HepG2 (cell line): ENCODE results near the gene C5orf34. TPM values are rescaled to one million over a fixed set of nuclear protein-coding genes. Genes with fewer than 3 reads are reported as not detected.

Experiments
- BCLAF1 ChIP-seq: fragments of 450-650 bp; IDR thresholded peaks from 2 replicates; pipeline ENCODE4 v1.6.1; 2017; ENCODE audit warnings: mild to moderate bottlenecking
- HIC2 ChIP-seq: sonication (generic); formaldehyde crosslinking; IDR thresholded peaks from 2 replicates; pipeline ENCODE4 v1.9.0; 2022; ENCODE audit warnings: low read depth, missing genetic modification reagents
- NFAT5 ChIP-seq: sonication (generic); formaldehyde crosslinking; IDR thresholded peaks from 2 replicates; pipeline ENCODE4 v1.4.0; 2020; ENCODE audit warnings: missing genetic modification reagents
- NFATC3 ChIP-seq: sonication (generic); formaldehyde crosslinking; IDR thresholded peaks from 2 replicates; pipeline ENCODE4 v1.5.1; 2020; ENCODE audit warnings: mild to moderate bottlenecking, missing genetic modification reagents
- RBFOX2 ChIP-seq: fragments of 200-400 bp; formaldehyde crosslinking; IDR thresholded peaks from 2 replicates; pipeline ENCODE4 v1.6.1; 2017; ENCODE audit warnings: low read depth, mild to moderate bottlenecking, low read length
- RBM22 ChIP-seq: fragments of 200-400 bp; formaldehyde crosslinking; optimal IDR thresholded peaks from 2 replicates; pipeline ENCODE3; 2017; ENCODE audit warnings: mild to moderate bottlenecking, low read length, moderate library complexity
- RELA ChIP-seq: sonication (generic); formaldehyde crosslinking; IDR thresholded peaks from 2 replicates; pipeline ENCODE4 v1.4.0; 2020; ENCODE audit warnings: missing genetic modification reagents
- REXO4 ChIP-seq: sonication (generic); formaldehyde crosslinking; IDR thresholded peaks from 2 replicates; pipeline ENCODE4 v1.8.0; 2022; ENCODE audit warnings: missing genetic modification reagents, mild to moderate bottlenecking, borderline replicate concordance
- SCMH1 ChIP-seq: sonication (generic); formaldehyde crosslinking; IDR thresholded peaks from 2 replicates; pipeline ENCODE4 v1.9.0; 2021; ENCODE audit warnings: missing genetic modification reagents, mild to moderate bottlenecking, borderline replicate concordance
- SOX13 ChIP-seq, 3 experiments: fragments of 450-650 bp in 1 of 3; sonication (generic) in 1 of 3; formaldehyde crosslinking in 1 of 3; IDR thresholded peaks in 2 of 3; conservative IDR thresholded peaks in 1 of 3; 2 replicates each; pipeline versions ENCODE4 v1.5.0 to v1.6.1; 2016 to 2020; ENCODE audit warnings: antibody characterized with exemption in 1 of 3, mild to moderate bottlenecking in 1 of 3, missing compliant biosample characterization in 1 of 3, missing genetic modification reagents in 1 of 3, moderate library complexity in 1 of 3
- SP4 ChIP-seq: sonication (generic); formaldehyde crosslinking; IDR thresholded peaks from 2 replicates; pipeline ENCODE4 v1.8.1; 2023; ENCODE audit warnings: mild to moderate bottlenecking, missing genetic modification reagents
- SPEN ChIP-seq: sonication (generic); formaldehyde crosslinking; IDR thresholded peaks from 2 replicates; pipeline ENCODE4 v1.5.1; 2020; ENCODE audit warnings: low read depth, mild to moderate bottlenecking, missing genetic modification reagents
- TBX3 ChIP-seq: fragments of 450-650 bp; IDR thresholded peaks from 2 replicates; pipeline ENCODE4 v1.6.1; 2017; ENCODE audit warnings: antibody characterized with exemption, mild to moderate bottlenecking, inconsistent platforms, borderline replicate concordance
- ZNF256 ChIP-seq: sonication (generic); formaldehyde crosslinking; conservative IDR thresholded peaks from 2 replicates; pipeline ENCODE4 v1.4.0; 2020; ENCODE audit warnings: missing genetic modification reagents
- ZNF264 ChIP-seq: sonication (generic); formaldehyde crosslinking; IDR thresholded peaks from 2 replicates; pipeline ENCODE4 v1.4.0; 2020; ENCODE audit warnings: missing genetic modification reagents
- ZNF414 ChIP-seq: sonication (generic); formaldehyde crosslinking; IDR thresholded peaks from 2 replicates; pipeline ENCODE4 v1.5.0; 2020; ENCODE audit warnings: missing genetic modification reagents
- ZNF776 ChIP-seq: sonication (generic); formaldehyde crosslinking; IDR thresholded peaks from 2 replicates; pipeline ENCODE4 v1.4.0; 2020; ENCODE audit warnings: mild to moderate bottlenecking, missing genetic modification reagents
- polyA plus RNA-seq, 8 experiments: library from polyadenylated mRNA; depleted of rRNA in 3 of 8; stranded (reverse) in 7 of 8; unstranded in 1 of 8; fragments of >200 nt; fragmentation: Illumina TruSeq in 4 of 8; extraction: Trizol in 4 of 8; gene quantifications; 2 replicates each; pipeline versions ENCODE4 v1.2.1 to v1.2.3, GENCODE V29; 2011 to 2016; ENCODE audit warnings: low read depth in 4 of 8, missing spikeins in 1 of 8, mixed read lengths in 1 of 8; ENCODE audit not compliant: insufficient read depth in 1 of 8
- total RNA-seq, 5 experiments: library from RNA; depleted of rRNA; stranded (reverse); fragments of >200 nt; fragmentation: Illumina TruSeq; extraction: Trizol; gene quantifications; 2 replicates each; pipeline ENCODE4 v1.2.3, GENCODE V29; 2016; ENCODE audit warnings: low read depth in 1 of 5

The C5orf34 gene
- total and polyA plus RNA-seq, 2 of the 13 experiments (the other 11 are each of a cell fraction or from before 2014, with no cell fraction given), result 3.2 to 6.4 TPM

- TF ChIP-seq NFAT5 (CRISPR knock-in tag) (peak; percentile 23; the same call in 1 of the 2 replicates), SPEN (CRISPR knock-in tag) (peak; percentile 69), ZNF264 (CRISPR knock-in tag) (no peak; the same call in 1 of the 2 replicates), RBFOX2 (peak; percentile 97), REXO4 (CRISPR knock-in tag) (no peak), SOX13 (IDR thresholded peaks at IDR 0.05) (no peak), SOX13 (CRISPR knock-in tag; conservative IDR thresholded peaks at IDR 0.05 in 1 of 2, IDR thresholded peaks at IDR 0.05 in 1 of 2) (no peak; a peak in 1 of 4 replicates), ZNF776 (CRISPR knock-in tag) (peak; percentile 75), HIC2 (CRISPR knock-in tag) (no peak; the same call in 1 of the 2 replicates), ZNF256 (CRISPR knock-in tag) (no peak; the same call in 1 of the 2 replicates), RBM22 (peak; percentile 8), ZNF414 (CRISPR knock-in tag) (0 out of 2 replicates have a peak, but pooled peaks have one; percentile 2), TBX3 (no peak), SP4 (0 out of 2 replicates have a peak, but pooled peaks have one; percentile 41), BCLAF1 (no peak), SCMH1 (CRISPR knock-in tag) (no peak), RELA (no peak), NFATC3 (CRISPR knock-in tag) (0 out of 2 replicates have a peak, but pooled peaks have one; percentile 15)
Observed at GRCh38 chr5:43483298-43484105, 31.4 kb downstream of the C5orf34 start, which contains the start of gene TMEM267 (continued).
